Measurements from ENCODE around the gene VPS52. TPM values are rescaled to one million over a fixed set of nuclear protein-coding genes. Genes with fewer than 3 reads are reported as not detected.
"Not testable (repeated sequence)": the region's sequence is repeated elsewhere in the genome, so short reads cannot be mapped to it uniquely, and the experiment has no call there.

The VPS52 gene
- total RNA-seq, 3 donors from 2014 or later: 51.2 to 65.4 (median 63.5) TPM

DNA sequence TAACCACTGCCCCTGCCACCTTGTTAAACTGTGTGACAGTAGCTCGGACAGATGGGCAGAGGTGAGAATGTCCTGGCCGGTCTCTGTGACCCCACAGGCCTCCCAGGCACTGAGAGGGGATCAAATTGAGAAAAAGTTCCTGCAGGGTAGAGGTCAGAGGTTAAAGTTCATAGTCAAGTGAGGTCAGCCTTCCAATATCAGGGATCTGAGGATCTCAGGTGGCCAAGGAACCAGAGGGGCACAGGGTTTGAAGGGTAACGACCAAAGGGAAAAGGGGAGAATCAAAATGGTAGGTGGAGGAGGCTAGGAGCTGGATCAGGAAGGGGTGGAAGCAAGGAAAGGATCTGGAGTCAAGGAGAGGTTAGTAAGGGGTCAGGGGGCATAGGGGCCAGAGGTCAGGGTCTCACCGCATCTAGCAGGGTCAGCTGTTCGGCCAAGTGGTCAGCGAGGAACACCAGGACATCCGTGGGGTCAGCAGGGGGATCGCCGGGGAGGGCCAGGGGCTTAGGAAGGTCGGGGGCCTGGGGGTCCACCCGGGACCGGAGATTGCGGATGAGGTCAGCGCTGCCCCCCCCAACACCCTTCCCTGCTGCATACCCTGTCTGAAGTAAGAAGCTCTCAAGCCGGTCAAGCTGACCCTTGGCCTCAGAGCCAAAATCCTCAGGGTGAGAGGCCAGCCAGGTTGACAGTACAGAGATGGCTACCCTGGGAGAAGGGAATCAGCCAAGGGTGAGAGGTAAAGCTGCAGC lies 24.1 kb upstream of the VPS52 start:
- Mint-ChIP-seq H3K4me3 (no peak overlapping the region), H3K36me3 (ENCODE audit: insufficient read depth) (peaks cover 26% of the 10 kb centered on the region), H3K9me3 (no peaks in the 10 kb centered on the region)

GRCh38 chr6:33294086-33294823 lies 22.6 kb upstream of the VPS52 start:
- H3K27me3 Mint-ChIP-seq (ENCODE audit: low read depth): no peaks in the 10 kb centered on the region
- no peak overlapping the region for H3K4me3 Mint-ChIP-seq
- H3K4me1 Mint-ChIP-seq (ENCODE audit: low read depth): peaks cover 31% of the 10 kb centered on the region
- no peaks in the 10 kb centered on the region for H3K9me3 Mint-ChIP-seq
- ATAC-seq (no peak), DNase-seq (no peak)
- H3K36me3 Mint-ChIP-seq (ENCODE audit: insufficient read depth): peaks cover 24% of the 10 kb centered on the region

More for the DNA sequence above, 24.1 kb upstream of the VPS52 start:
- Mint-ChIP-seq H3K27me3 (ENCODE audit: low read depth) (no peaks in the 10 kb centered on the region), H3K4me1 (ENCODE audit: low read depth) (peaks cover 34% of the 10 kb centered on the region)
- no peak for ATAC-seq
- no peak for DNase-seq

DNA sequence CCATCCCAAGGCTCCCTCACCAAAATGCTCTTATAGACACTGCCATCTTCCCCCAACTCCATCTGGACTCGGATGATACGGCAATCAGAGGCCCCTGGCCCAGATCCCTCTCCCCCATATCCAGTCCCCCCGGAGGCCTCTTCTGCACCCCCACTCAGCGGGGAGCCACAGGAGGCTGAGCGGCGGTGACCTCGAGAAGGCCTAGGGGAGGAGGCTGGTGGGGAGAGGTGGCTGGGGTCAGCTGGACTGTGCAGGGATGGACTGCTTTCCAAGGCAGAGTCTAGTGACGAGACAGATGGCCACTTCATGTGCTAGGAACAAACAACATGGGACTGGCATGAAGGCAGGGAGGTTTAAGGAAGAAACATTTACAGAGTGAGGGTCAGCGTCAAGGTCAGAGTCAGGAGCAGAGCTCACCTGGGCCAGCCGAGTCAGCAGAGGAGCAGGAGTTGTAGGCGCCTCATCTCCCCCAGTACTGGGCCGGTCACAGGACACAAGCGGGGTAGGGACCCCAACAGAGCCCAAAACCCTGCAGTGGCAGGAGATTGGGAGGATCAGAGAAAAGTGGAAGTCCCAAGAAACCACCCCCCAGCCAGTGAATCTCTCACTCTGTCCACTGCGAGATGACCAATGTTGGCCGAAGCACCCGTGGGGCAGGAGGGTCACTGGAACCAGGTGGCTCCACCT lies 21.5 kb upstream of the VPS52 start:
- ATAC-seq (no peak), DNase-seq (no peak)
- Mint-ChIP-seq H3K9me3 (no peaks in the 10 kb centered on the region), H3K4me3 (peak overlapping the region; percentile 35), H3K36me3 (ENCODE audit: insufficient read depth) (peaks cover 24% of the 10 kb centered on the region), H3K27me3 (ENCODE audit: low read depth) (no peaks in the 10 kb centered on the region), H3K4me1 (ENCODE audit: low read depth) (peaks cover 34% of the 10 kb centered on the region)

DNA sequence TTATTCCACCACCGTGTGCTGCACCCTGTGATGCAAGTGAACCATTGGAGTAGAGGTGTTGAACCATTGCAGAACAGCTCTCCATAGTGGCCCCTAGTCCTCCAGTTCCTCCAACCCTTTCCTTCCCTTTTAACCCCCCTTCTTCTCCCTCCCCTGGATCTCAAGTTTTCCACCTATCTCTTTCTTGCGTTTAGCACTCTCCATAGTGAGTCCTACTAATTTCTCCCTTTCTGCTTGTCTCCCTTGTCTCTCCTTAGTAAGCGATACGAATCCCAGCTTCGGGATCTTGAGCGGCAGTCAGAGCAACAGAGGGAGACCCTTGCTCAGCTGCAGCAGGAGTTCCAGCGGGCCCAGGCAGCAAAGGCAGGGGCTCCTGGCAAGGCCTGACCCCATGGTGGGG lies 18.8 kb upstream of the VPS52 start:
- peaks cover 38% of the 10 kb centered on the region for H3K36me3 Mint-ChIP-seq (ENCODE audit: insufficient read depth)
- no peak for DNase-seq
- ATAC-seq: no peak
- H3K4me1 Mint-ChIP-seq (ENCODE audit: low read depth): peaks cover 40% of the 10 kb centered on the region
- peak overlapping the region; percentile 98 for H3K4me3 Mint-ChIP-seq
- no peaks in the 10 kb centered on the region for H3K27me3 Mint-ChIP-seq (ENCODE audit: low read depth)
- no peaks in the 10 kb centered on the region for H3K9me3 Mint-ChIP-seq

DNA sequence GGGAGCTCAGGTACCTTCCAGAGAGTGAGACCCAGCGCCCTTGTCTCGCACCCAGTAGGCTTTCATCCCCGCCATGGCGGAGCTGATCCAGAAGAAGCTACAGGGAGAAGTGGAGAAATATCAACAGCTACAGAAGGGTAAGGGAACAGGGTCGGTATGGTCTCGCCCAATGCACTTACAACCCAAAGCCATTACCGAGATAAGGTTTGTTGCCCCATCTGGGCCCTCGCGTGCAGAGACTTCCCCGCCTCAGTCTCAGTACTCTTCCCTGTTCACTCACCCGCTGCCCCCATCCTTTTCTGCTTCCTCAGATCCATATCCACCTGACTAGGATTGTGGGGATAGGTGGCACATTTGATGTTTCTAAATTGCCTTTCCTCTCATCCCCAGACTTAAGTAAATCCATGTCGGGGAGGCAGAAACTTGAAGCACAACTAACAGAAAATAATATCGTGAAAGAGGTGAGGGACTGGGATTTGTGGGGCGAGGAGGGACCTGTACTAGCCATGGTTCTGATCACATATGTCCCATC lies 18.2 kb upstream of the VPS52 start:
- H3K9me3 Mint-ChIP-seq: no peaks in the 10 kb centered on the region
- peaks cover 40% of the 10 kb centered on the region for H3K4me1 Mint-ChIP-seq (ENCODE audit: low read depth)
- H3K27me3 Mint-ChIP-seq (ENCODE audit: low read depth): no peaks in the 10 kb centered on the region
- H3K36me3 Mint-ChIP-seq (ENCODE audit: insufficient read depth): peaks cover 38% of the 10 kb centered on the region
- DNase-seq (no peak), ATAC-seq (peak; percentile 23 to 24)
- H3K4me3 Mint-ChIP-seq: peak overlapping the region; percentile 98

- peaks cover 40% of the 10 kb centered on the region for H3K36me3 Mint-ChIP-seq (ENCODE audit: insufficient read depth)
- peak within 1 kb of the TSS; percentile 98 for H3K4me3 Mint-ChIP-seq
- no peaks in the 10 kb centered on the region for H3K27me3 Mint-ChIP-seq (ENCODE audit: low read depth)
- no peaks in the 10 kb centered on the region for H3K9me3 Mint-ChIP-seq
- H3K4me1 Mint-ChIP-seq (ENCODE audit: low read depth): peaks cover 40% of the 10 kb centered on the region
- peak; percentile 97 to 98 for ATAC-seq
- DNase-seq: peak; percentile 69
Measured at GRCh38 chr6:33288921-33289783, 17.5 kb upstream of the VPS52 start, which contains the start of the genes PFDN6 and WDR46. PFDN6 (plus strand) TSS chr6:33289601; CDS start chr6:33289857, 256 bp downstream. WDR46 (minus strand) TSS chr6:33289239; CDS start chr6:33289170, 69 bp downstream.

GRCh38 chr6:33288141-33288920 lies 16.7 kb upstream of the VPS52 start:
- H3K4me3 Mint-ChIP-seq: peak overlapping the region; percentile 98
- peaks cover 37% of the 10 kb centered on the region for H3K36me3 Mint-ChIP-seq (ENCODE audit: insufficient read depth)

DNA sequence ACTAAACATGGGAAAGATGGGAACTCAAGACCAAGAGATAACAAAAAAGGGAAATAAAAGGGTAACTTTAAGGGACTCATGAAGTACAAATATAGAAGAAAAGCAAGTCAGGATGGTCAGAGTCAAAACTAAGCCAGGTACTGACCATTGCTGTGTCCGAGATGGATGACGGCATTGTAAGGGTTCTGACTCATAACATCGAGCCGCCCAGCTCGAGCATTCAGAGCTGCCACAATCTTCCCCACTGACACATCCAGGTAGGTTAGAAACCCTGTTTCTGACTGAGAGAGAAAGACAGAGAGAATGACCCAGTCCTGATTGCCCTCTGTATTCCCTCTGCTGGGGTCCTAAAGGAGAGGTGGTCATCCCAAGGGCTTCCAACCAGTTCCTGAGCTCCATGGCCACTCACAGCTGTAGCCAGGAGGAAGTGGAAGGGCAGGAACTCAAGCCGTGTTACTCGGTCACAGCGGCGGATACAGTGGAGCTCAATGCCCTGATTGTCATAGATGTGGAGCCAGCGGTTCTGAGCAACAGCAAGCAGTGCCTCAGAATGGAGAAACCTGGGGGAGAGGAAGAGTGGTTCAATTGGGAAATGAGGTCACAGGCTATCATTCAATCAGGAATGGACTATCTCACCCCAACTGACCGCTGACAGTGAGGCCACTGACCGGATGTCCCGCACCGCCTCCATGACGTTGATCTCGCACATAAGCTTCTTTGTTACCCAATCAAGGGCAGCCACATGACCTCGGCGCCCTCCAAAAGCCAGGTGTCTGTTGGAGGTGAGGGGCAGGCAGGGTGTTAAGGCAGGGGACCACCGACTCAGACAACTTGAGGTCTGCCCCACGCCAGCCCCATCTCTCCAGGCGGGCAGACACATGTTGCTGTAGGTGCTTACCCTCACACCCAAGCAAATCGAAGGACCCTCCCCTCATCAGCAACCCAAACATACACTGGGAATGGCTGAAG lies 15.6 kb upstream of the VPS52 start:
- no peaks in the 10 kb centered on the region for H3K9me3 Mint-ChIP-seq
- H3K36me3 Mint-ChIP-seq (ENCODE audit: insufficient read depth): peaks cover 33% of the 10 kb centered on the region
- H3K4me1 Mint-ChIP-seq (ENCODE audit: low read depth): peaks cover 38% of the 10 kb centered on the region
- DNase-seq (no peak), ATAC-seq (no peak)
- H3K4me3 Mint-ChIP-seq: peak overlapping the region; percentile 98
- H3K27me3 Mint-ChIP-seq (ENCODE audit: low read depth): no peaks in the 10 kb centered on the region

More at GRCh38 chr6:33288141-33288920, 16.7 kb upstream of the VPS52 start:
- Mint-ChIP-seq H3K27me3 (ENCODE audit: low read depth) (no peaks in the 10 kb centered on the region), H3K4me1 (ENCODE audit: low read depth) (peaks cover 38% of the 10 kb centered on the region), H3K9me3 (no peaks in the 10 kb centered on the region)
- ATAC-seq (no peak), DNase-seq (no peak)

DNA sequence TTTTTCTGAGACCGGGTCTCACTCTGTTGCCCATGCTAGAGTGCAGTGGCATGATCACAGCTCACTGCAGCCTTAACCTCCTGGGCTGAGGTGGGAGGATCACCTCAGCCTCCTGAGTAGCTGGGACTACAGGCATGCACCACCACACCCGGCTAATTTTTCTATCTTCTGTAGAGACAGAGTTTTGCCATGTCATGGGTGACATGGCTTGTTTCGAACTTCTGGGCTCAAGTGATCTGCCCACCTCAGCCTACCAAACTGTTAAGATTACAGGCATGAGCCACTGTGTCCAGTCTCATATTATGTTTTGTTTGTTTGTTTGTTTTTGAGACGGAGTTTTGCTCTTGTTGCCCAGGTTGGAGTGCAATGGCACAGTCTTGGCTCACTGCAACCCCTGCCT lies 13.5 kb upstream of the VPS52 start:
- H3K27me3 Mint-ChIP-seq (ENCODE audit: low read depth); H3K4me3 Mint-ChIP-seq; ATAC-seq; H3K9me3 Mint-ChIP-seq; DNase-seq: not testable (repeated sequence)
- H3K4me1 Mint-ChIP-seq (ENCODE audit: low read depth): peaks cover 30% of the 10 kb centered on the region
- peaks cover 30% of the 10 kb centered on the region for H3K36me3 Mint-ChIP-seq (ENCODE audit: insufficient read depth)

DNA sequence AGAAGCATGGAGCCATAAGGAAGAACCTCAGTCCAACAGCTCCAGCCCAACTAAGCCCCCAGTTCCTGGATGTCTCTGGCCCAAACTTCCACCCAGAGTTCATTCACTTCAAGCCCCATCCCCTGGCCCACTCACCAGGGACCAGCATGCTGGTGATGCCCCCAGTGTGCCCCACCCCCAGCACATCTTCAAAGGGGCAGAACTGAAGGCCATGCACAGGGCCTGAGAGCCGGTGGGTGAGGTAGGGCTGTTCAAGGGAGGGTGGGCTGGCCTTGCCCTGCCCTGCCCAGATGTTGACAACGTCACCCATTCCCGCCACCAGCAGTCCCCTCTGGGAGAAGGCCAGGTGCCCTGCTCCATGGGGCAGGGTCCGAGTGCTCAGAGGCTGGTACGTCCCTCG lies 8.9 kb upstream of the VPS52 start:
- no peak overlapping the region for H3K4me3 Mint-ChIP-seq
- no peak for DNase-seq
- no peak for ATAC-seq
- H3K4me1 Mint-ChIP-seq (ENCODE audit: low read depth): peaks cover 29% of the 10 kb centered on the region
- no peaks in the 10 kb centered on the region for H3K9me3 Mint-ChIP-seq
- peaks cover 21% of the 10 kb centered on the region for H3K36me3 Mint-ChIP-seq (ENCODE audit: insufficient read depth)
- no peaks in the 10 kb centered on the region for H3K27me3 Mint-ChIP-seq (ENCODE audit: low read depth)

GRCh38 chr6:33279971-33280511 lies 8.4 kb upstream of the VPS52 start:
- peaks cover 34% of the 10 kb centered on the region for H3K4me1 Mint-ChIP-seq (ENCODE audit: low read depth)
- no peak overlapping the region for H3K4me3 Mint-ChIP-seq
- ATAC-seq (no peak), DNase-seq (no peak)
- peaks cover 26% of the 10 kb centered on the region for H3K36me3 Mint-ChIP-seq (ENCODE audit: insufficient read depth)
- H3K9me3 Mint-ChIP-seq: no peaks in the 10 kb centered on the region
- no peaks in the 10 kb centered on the region for H3K27me3 Mint-ChIP-seq (ENCODE audit: low read depth)

GRCh38 chr6:33279257-33279695 lies 7.6 kb upstream of the VPS52 start:
- peaks cover 32% of the 10 kb centered on the region for H3K36me3 Mint-ChIP-seq (ENCODE audit: insufficient read depth)
- no peaks in the 10 kb centered on the region for H3K27me3 Mint-ChIP-seq (ENCODE audit: low read depth)
- no peak overlapping the region for H3K4me3 Mint-ChIP-seq
- peaks cover 42% of the 10 kb centered on the region for H3K4me1 Mint-ChIP-seq (ENCODE audit: low read depth)
- ATAC-seq (no peak), DNase-seq (no peak)
- H3K9me3 Mint-ChIP-seq: no peaks in the 10 kb centered on the region

All from activated T-cell treated with anti-CD3 and anti-CD28 coated beads, Interleukin-2, amount 50 U/mL, for 4 hours (primary cell).